HFFc6 (cell line): ENCODE measurements around the gene AFF2. TPM values are rescaled to one million over a fixed set of nuclear protein-coding genes. Genes with fewer than 3 reads are reported as not detected.

Experiments used
- DNase-seq: peaks from one replicate; pipeline ENCODE4 v3.0.0-alpha.2; 2018
- H3K27ac Mint-ChIP-seq: 2 replicates; pipeline ENCODE4 v1.8.0; 2020; ENCODE audit warnings: mild to moderate bottlenecking, mixed read lengths
- H3K27me3 Mint-ChIP-seq: 2 replicates; pipeline ENCODE4 v1.8.0; 2021; ENCODE audit warnings: mild to moderate bottlenecking, moderate library complexity, mixed read lengths; ENCODE audit not compliant: insufficient read depth
- H3K36me3 Mint-ChIP-seq: 2 replicates; pipeline ENCODE4 v1.8.0; 2021; ENCODE audit warnings: low read depth, mixed read lengths
- H3K4me1 Mint-ChIP-seq: 2 replicates; pipeline ENCODE4 v1.8.0; 2020; ENCODE audit warnings: low read depth, mixed read lengths
- H3K4me3 Mint-ChIP-seq: 2 replicates; pipeline ENCODE4 v1.8.0; 2020; ENCODE audit warnings: mild to moderate bottlenecking, moderate library complexity, mixed read lengths
- H3K9me3 Mint-ChIP-seq: 2 replicates; pipeline ENCODE4 v1.8.0; 2020; ENCODE audit warnings: mild to moderate bottlenecking, mixed read lengths
- CTCF ChIP-seq: fragments of 200-600 bp; sonication (generic); IDR thresholded peaks from 2 replicates; pipeline ENCODE4 v1.5.0; 2021; ENCODE audit warnings: antibody characterized with exemption, mild to moderate bottlenecking
- long read RNA-seq: library from polyadenylated mRNA; unstranded; transcript quantifications from one replicate; pipeline ENCODE4 v2.0.0, GENCODE V29; 2019
- total RNA-seq, 6 experiments: library from RNA; stranded (reverse); fragmentation: NEBNext Ultra II Directional; extraction: Animal tissue kit (Norgen Biotek cat#: 25700); gene quantifications; 2 replicates in 1 of 6; 3 replicates in 5 of 6; pipeline ENCODE4 v1.2.3, GENCODE V29; 2021

The AFF2 gene
- not detected for total RNA-seq
- long read RNA-seq = 0 reads

- Mint-ChIP-seq H3K27ac (no peak within 1 kb of the TSS), H3K27me3 (peaks cover 4% of the 10 kb centered on the region; the same call in 1 of the 2 replicates), H3K36me3 (no peaks in the 10 kb centered on the region), H3K4me1 (no peaks in the 10 kb centered on the region), H3K9me3 (no peaks in the 10 kb centered on the region), H3K4me3 (no peak within 1 kb of the TSS)
- TF ChIP-seq CTCF = no peak
- DNase-seq = no peak
Measured at GRCh38 chrX:148500423-148501385, at the start of gene AFF2. TSS of gene AFF2 (plus strand) at chrX:148500617. CDS start at chrX:148501098, 481 bp downstream.

- Mint-ChIP-seq H3K4me3 (no peak overlapping the region), H3K27me3 (peaks cover 2% of the 10 kb centered on the region; the same call in 1 of the 2 replicates), H3K4me1 (no peaks in the 10 kb centered on the region), H3K9me3 (0 out of 2 replicates have a peak, but pooled peaks cover 14% of the 10 kb centered on the region), H3K27ac (no peak overlapping the region), H3K36me3 (no peaks in the 10 kb centered on the region)
- no peak for TF ChIP-seq CTCF
- DNase-seq = no peak
Measured at GRCh38 chrX:148457279-148457678, 43.1 kb upstream of the AFF2 start.

- H3K9me3 Mint-ChIP-seq = 0 out of 2 replicates have a peak, but pooled peaks cover 6% of the 10 kb centered on the region
- no peak overlapping the region for H3K27ac Mint-ChIP-seq
- H3K27me3 Mint-ChIP-seq = peaks cover 2% of the 10 kb centered on the region; the same call in 1 of the 2 replicates
- H3K4me1 Mint-ChIP-seq = no peaks in the 10 kb centered on the region
- no peak for TF ChIP-seq CTCF
- H3K36me3 Mint-ChIP-seq = no peaks in the 10 kb centered on the region
- no peak overlapping the region for H3K4me3 Mint-ChIP-seq
- no peak for DNase-seq
Measured at GRCh38 chrX:148459343-148459742, 41.1 kb upstream of the AFF2 start.

GRCh38 chrX:148466292-148466691 is 34.1 kb upstream of the AFF2 start:
- Mint-ChIP-seq H3K27ac (no peak overlapping the region), H3K27me3 (no peaks in the 10 kb centered on the region), H3K4me1 (no peaks in the 10 kb centered on the region), H3K9me3 (peaks cover 4% of the 10 kb centered on the region; the same call in 1 of the 2 replicates), H3K36me3 (no peaks in the 10 kb centered on the region), H3K4me3 (no peak overlapping the region)
- no peak for TF ChIP-seq CTCF
- DNase-seq = no peak

- H3K27ac Mint-ChIP-seq = no peak overlapping the region
- no peak for TF ChIP-seq CTCF
- H3K4me3 Mint-ChIP-seq = no peak overlapping the region
- no peaks in the 10 kb centered on the region for H3K4me1 Mint-ChIP-seq
- H3K36me3 Mint-ChIP-seq = no peaks in the 10 kb centered on the region
- peaks cover 4% of the 10 kb centered on the region; the same call in 1 of the 2 replicates for H3K9me3 Mint-ChIP-seq
- no peak for DNase-seq
- no peaks in the 10 kb centered on the region for H3K27me3 Mint-ChIP-seq
Measured at GRCh38 chrX:148470324-148470723, 30.1 kb upstream of the AFF2 start.
